Measurements from ENCODE around the gene ATR. TPM values are rescaled to one million over a fixed set of nuclear protein-coding genes. Genes with fewer than 3 reads are reported as not detected.
A peak's percentile ranks its signal among the peaks of the same experiment; 100 is the strongest.
"Not testable (repeated sequence)": the region's sequence is repeated elsewhere in the genome, so short reads cannot be mapped to it uniquely, and the experiment has no call there.

ATR gene
- total and polyA plus RNA-seq, 3 experiments from 2014 or later: 10.2 to 38.9 (median 38.3) TPM

- Mint-ChIP-seq H3K27ac (no peak overlapping the region), H3K9me3 (no peaks in the 10 kb centered on the region), H3K4me1 (peaks cover 8 to 13% (median 11%) of the 10 kb centered on the region in 3 donors), H3K27me3 (peaks cover 0 to 1% of the 10 kb centered on the region in 2 donors), H3K4me3 (no peak overlapping the region), H3K36me3 (peaks cover 0 to 2% (median 0%) of the 10 kb centered on the region in 3 donors)
- H3K4me3 ChIP-seq (ENCODE audit: low read length): no peak overlapping the region
- no peak overlapping the region for H3K27ac ChIP-seq (ENCODE audit: low read depth, low read length)
- no peaks in the 10 kb centered on the region for H3K27me3 ChIP-seq (ENCODE audit: insufficient read depth, low read length, poor library complexity, severe bottlenecking)
- POLR2A ChIA-PET: interaction anchor here (0.6 to 0.7 kb wide), 2 partner anchors 11 to 91 kb away, joined by 4 read pairs; no protein-coding TSS in a partner anchor
- H3K4me1 ChIP-seq (ENCODE audit: insufficient read depth, low read length): no peaks in the 10 kb centered on the region
- no peaks in the 10 kb centered on the region for H3K9me3 ChIP-seq (ENCODE audit: low read length)
- DNase-seq: no peak
- no peaks in the 10 kb centered on the region for H3K36me3 ChIP-seq (ENCODE audit: insufficient read depth, low read length)
- CTCF ChIA-PET: interaction anchor here (1.1 to 1.2 kb wide), 2 partner anchors 15 to 55 kb away, joined by 3 to 4 read pairs; no protein-coding TSS in a partner anchor
Observed at GRCh38 chr3:142601713-142602112, 23.2 kb upstream of the ATR start.

- CTCF ChIA-PET: interaction anchor here (0.9 to 3.1 kb wide), 5 partner anchors 9 to 20 kb away, joined by 3 to 15 read pairs (median 3); partner anchors contain the start of gene ATR
Observed at GRCh38 chr3:142597906-142598305, 19.4 kb upstream of the ATR start.

GRCh38 chr3:142596726-142597088 lies 18.2 kb upstream of the ATR start:
- peak overlapping the region; percentile 93 for H3K4me3 ChIP-seq (ENCODE audit: low read length)
- no peaks in the 10 kb centered on the region for H3K27me3 ChIP-seq (ENCODE audit: insufficient read depth, low read length, poor library complexity, severe bottlenecking)
- H3K9me3 ChIP-seq (ENCODE audit: low read length): no peaks in the 10 kb centered on the region
- H3K36me3 Mint-ChIP-seq: peaks cover 0 to 5% (median 2%) of the 10 kb centered on the region in 3 donors
- CTCF ChIA-PET: interaction anchor here (2.0 to 3.1 kb wide), 2 partner anchors 9 to 19 kb away, joined by 9 to 15 read pairs; partner anchors contain the start of gene ATR
- peak overlapping the region; percentile 91 to 99 (median 98) for H3K4me3 Mint-ChIP-seq
- no peaks in the 10 kb centered on the region for H3K36me3 ChIP-seq (ENCODE audit: insufficient read depth, low read length)
- peak overlapping the region; percentile 58 for H3K27ac ChIP-seq (ENCODE audit: low read depth, low read length)
- peaks cover 2 to 12% of the 10 kb centered on the region in 2 donors for H3K27me3 Mint-ChIP-seq
- H3K9me3 Mint-ChIP-seq: no peaks in the 10 kb centered on the region
- POLR2A ChIA-PET: interaction anchor here (0.8 to 1.8 kb wide), 2 partner anchors 17 to 18 kb away, joined by 3 to 9 read pairs; partner anchors contain the start of gene ATR
- peaks cover 15 to 26% (median 21%) of the 10 kb centered on the region in 3 donors for H3K4me1 Mint-ChIP-seq
- DNase-seq: no peak
- H3K27ac Mint-ChIP-seq: peak overlapping the region in 7 of 8 donors; percentile 72 to 98 (median 95)
- H3K4me1 ChIP-seq (ENCODE audit: insufficient read depth, low read length): no peaks in the 10 kb centered on the region

More at GRCh38 chr3:142597906-142598305, 19.4 kb upstream of the ATR start:
- Histone ChIP-seq H3K4me3 (ENCODE audit: low read length) (no peak overlapping the region), H3K27me3 (ENCODE audit: insufficient read depth, low read length, poor library complexity, severe bottlenecking) (no peaks in the 10 kb centered on the region), H3K4me1 (ENCODE audit: insufficient read depth, low read length) (no peaks in the 10 kb centered on the region), H3K9me3 (ENCODE audit: low read length) (no peaks in the 10 kb centered on the region), H3K36me3 (ENCODE audit: insufficient read depth, low read length) (no peaks in the 10 kb centered on the region), H3K27ac (ENCODE audit: low read depth, low read length) (no peak overlapping the region)
- Mint-ChIP-seq H3K4me1 (peaks cover 15 to 26% (median 21%) of the 10 kb centered on the region in 3 donors), H3K9me3 (no peaks in the 10 kb centered on the region), H3K36me3 (peaks cover 0 to 5% (median 2%) of the 10 kb centered on the region in 3 donors), H3K27me3 (peaks cover 1 to 5% of the 10 kb centered on the region in 2 donors), H3K4me3 (peak overlapping the region in 5 of 7 donors; percentile 37 to 88 (median 48)), H3K27ac (peak overlapping the region in 4 of 8 donors; percentile 0 to 79 (median 62))
- POLR2A ChIA-PET: no interaction called here
- no peak for DNase-seq

- no peaks in the 10 kb centered on the region for H3K9me3 Mint-ChIP-seq
- no peaks in the 10 kb centered on the region for H3K4me1 ChIP-seq (ENCODE audit: insufficient read depth, low read length)
- H3K27ac Mint-ChIP-seq: peak within 1 kb of the TSS; percentile 72 to 98 (median 94)
- no peaks in the 10 kb centered on the region for H3K27me3 ChIP-seq (ENCODE audit: insufficient read depth, low read length, poor library complexity, severe bottlenecking)
- peaks cover 0 to 5% (median 2%) of the 10 kb centered on the region in 3 donors for H3K36me3 Mint-ChIP-seq
- H3K27me3 Mint-ChIP-seq: peaks cover 2 to 12% of the 10 kb centered on the region in 2 donors
- H3K4me3 ChIP-seq (ENCODE audit: low read length): peak within 1 kb of the TSS; percentile 93
- peak within 1 kb of the TSS; percentile 58 for H3K27ac ChIP-seq (ENCODE audit: low read depth, low read length)
- CTCF ChIA-PET: interaction anchor here (2.0 to 3.1 kb wide), 2 partner anchors 9 to 18 kb away, joined by 9 to 15 read pairs; partner anchors contain the start of gene ATR
- H3K9me3 ChIP-seq (ENCODE audit: low read length): no peaks in the 10 kb centered on the region
- peak; percentile 73 to 87 (median 83) for DNase-seq
- H3K4me3 Mint-ChIP-seq: peak within 1 kb of the TSS; percentile 91 to 99 (median 98)
- H3K4me1 Mint-ChIP-seq: peaks cover 15 to 26% (median 21%) of the 10 kb centered on the region in 3 donors
- H3K36me3 ChIP-seq (ENCODE audit: insufficient read depth, low read length): no peaks in the 10 kb centered on the region
- POLR2A ChIA-PET: interaction anchor here (0.6 to 1.8 kb wide), 2 partner anchors 18 to 405 kb away, joined by 3 to 9 read pairs; partner anchors contain the start of gene ATR
Observed at GRCh38 chr3:142595951-142596725, 17.6 kb upstream of the ATR start, which contains the start of gene PLS1. TSS of gene PLS1 (plus strand) at chr3:142596393. CDS start at chr3:142664238, 67,845 bp downstream.

- DNase-seq: no peak
- Mint-ChIP-seq H3K4me1 (peaks cover 15 to 26% (median 21%) of the 10 kb centered on the region in 3 donors), H3K36me3 (peaks cover 0 to 5% (median 2%) of the 10 kb centered on the region in 3 donors), H3K27ac (peak overlapping the region in 7 of 8 donors; percentile 72 to 98 (median 95)), H3K27me3 (peaks cover 3 to 12% of the 10 kb centered on the region in 2 donors), H3K4me3 (peak overlapping the region; percentile 91 to 99 (median 98)), H3K9me3 (no peaks in the 10 kb centered on the region)
- ChIA-PET POLR2A (interaction anchor here (0.6 to 1.8 kb wide), 2 partner anchors 17 to 405 kb away, joined by 3 to 9 read pairs; partner anchors contain the start of gene ATR), CTCF (interaction anchor here (3.1 kb wide), 1 partner anchor 8 kb away, joined by 15 read pairs; no protein-coding TSS in a partner anchor)
- no peaks in the 10 kb centered on the region for H3K36me3 ChIP-seq (ENCODE audit: insufficient read depth, low read length)
- no peaks in the 10 kb centered on the region for H3K9me3 ChIP-seq (ENCODE audit: low read length)
- peak overlapping the region; percentile 93 for H3K4me3 ChIP-seq (ENCODE audit: low read length)
- peak overlapping the region; percentile 58 for H3K27ac ChIP-seq (ENCODE audit: low read depth, low read length)
- H3K4me1 ChIP-seq (ENCODE audit: insufficient read depth, low read length): no peaks in the 10 kb centered on the region
- H3K27me3 ChIP-seq (ENCODE audit: insufficient read depth, low read length, poor library complexity, severe bottlenecking): no peaks in the 10 kb centered on the region
Observed at GRCh38 chr3:142595581-142595950, 17.0 kb upstream of the ATR start.

- Histone ChIP-seq H3K9me3 (ENCODE audit: low read length) (no peaks in the 10 kb centered on the region), H3K27ac (ENCODE audit: low read depth, low read length) (no peak overlapping the region), H3K27me3 (ENCODE audit: insufficient read depth, low read length, poor library complexity, severe bottlenecking) (no peaks in the 10 kb centered on the region), H3K4me3 (ENCODE audit: low read length) (peak overlapping the region; percentile 93), H3K4me1 (ENCODE audit: insufficient read depth, low read length) (no peaks in the 10 kb centered on the region), H3K36me3 (ENCODE audit: insufficient read depth, low read length) (no peaks in the 10 kb centered on the region)
- POLR2A ChIA-PET: no interaction called here
- peaks cover 0 to 5% (median 2%) of the 10 kb centered on the region in 3 donors for H3K36me3 Mint-ChIP-seq
- H3K27ac Mint-ChIP-seq: peak overlapping the region in 3 of 8 donors; percentile 95 to 96 (median 96)
- DNase-seq: no peak
- H3K27me3 Mint-ChIP-seq: peaks cover 6 to 16% of the 10 kb centered on the region in 2 donors
- H3K4me1 Mint-ChIP-seq: peaks cover 15 to 26% (median 21%) of the 10 kb centered on the region in 3 donors
- H3K9me3 Mint-ChIP-seq: no peaks in the 10 kb centered on the region
- H3K4me3 Mint-ChIP-seq: peak overlapping the region; percentile 91 to 99 (median 98)
- CTCF ChIA-PET: no interaction called here
Observed at GRCh38 chr3:142595141-142595540, 16.6 kb upstream of the ATR start.

GRCh38 chr3:142592268-142592667 lies 13.7 kb upstream of the ATR start:
- H3K36me3 ChIP-seq (ENCODE audit: insufficient read depth, low read length); H3K27me3 ChIP-seq (ENCODE audit: insufficient read depth, low read length, poor library complexity, severe bottlenecking); H3K36me3 Mint-ChIP-seq; DNase-seq; H3K9me3 Mint-ChIP-seq; H3K4me1 ChIP-seq (ENCODE audit: insufficient read depth, low read length); H3K27ac Mint-ChIP-seq; H3K27ac ChIP-seq (ENCODE audit: low read depth, low read length); POLR2A ChIA-PET; H3K4me3 Mint-ChIP-seq; H3K9me3 ChIP-seq (ENCODE audit: low read length); H3K4me3 ChIP-seq (ENCODE audit: low read length): not testable (repeated sequence)
- Mint-ChIP-seq H3K27me3 (peaks cover 6 to 22% of the 10 kb centered on the region in 2 donors), H3K4me1 (peaks cover 9 to 18% (median 16%) of the 10 kb centered on the region in 3 donors)
- CTCF ChIA-PET: interaction anchor here (1.2 kb wide), 1 partner anchor 10 kb away, joined by 3 read pairs; no protein-coding TSS in a partner anchor
